A549 (cell line): Measurements from ENCODE around the gene SLCO3A1. TPM values are rescaled to one million over a fixed set of nuclear protein-coding genes. Genes with fewer than 3 reads are reported as not detected.

Experiments used
- ATAC-seq, 2 experiments: fragments of 200-7000 bp in 1 of 2; fragments of >200 bp in 1 of 2; cut with Nextera tagmentation in 1 of 2; cut with Tn5 transposase in 1 of 2; 3 replicates each; pipeline versions ENCODE4 v1.8.0 to v1.9.1; 2018 to 2020; ENCODE audit warnings: mild to moderate bottlenecking in 1 of 2, moderate library complexity in 1 of 2
- CTCF ChIA-PET: fragments of 300-600 bp; sonication (Branson Sonifier 250); formaldehyde crosslinking; extraction: SDS; loops from one replicate; lab custom pipeline; 2021; ENCODE audit warnings: antibody characterized with exemption, inconsistent platforms; lab: Yijun Ruan, JAX
- POLR2A ChIA-PET: fragments of 350-600 bp; formaldehyde crosslinking; extraction: SDS; loops from one replicate; lab custom pipeline; 2021; ENCODE audit warnings: antibody characterized with exemption, inconsistent platforms; lab: Yijun Ruan, JAX
- DNase-seq, 2 experiments: peaks; one replicate each; pipeline versions ENCODE4 v3.0.0 to v3.0.0-alpha.2; 2011 to 2016; ENCODE audit warnings: low read depth in 1 of 2, low spot score in 1 of 2
- FAIRE-seq: peaks from 2 replicates; lab custom pipeline; 2011; peaks lifted over from hg19 to GRCh38; lab: Jason Lieb, UNC
- H3K27ac ChIP-seq, 2 experiments: fragments of >200 bp; sonication (Bioruptor Twin); formaldehyde crosslinking; 3 replicates each; pipeline ENCODE4 v1.5.1; 2016 to 2017
- H3K4me1 ChIP-seq: fragments of >200 bp; sonication (Bioruptor Twin); formaldehyde crosslinking; 3 replicates; pipeline ENCODE4 v1.6.1; 2016
- H3K4me2 ChIP-seq: fragments of >200 bp; sonication (Bioruptor Twin); formaldehyde crosslinking; 3 replicates; pipeline ENCODE4 v1.6.1; 2016
- H3K4me3 ChIP-seq: fragments of >200 bp; sonication (Bioruptor Twin); formaldehyde crosslinking; 3 replicates; pipeline ENCODE4 v1.5.1; 2016
- H3K9me3 ChIP-seq: fragments of >200 bp; sonication (Bioruptor Twin); formaldehyde crosslinking; 3 replicates; pipeline ENCODE4 v1.6.1; 2016
- CBX2 ChIP-seq: fragments of 200-600 bp; sonication (generic); IDR thresholded peaks from 2 replicates; pipeline ENCODE4 v1.6.1; 2016; ENCODE audit warnings: low read depth, mild to moderate bottlenecking, borderline replicate concordance
- CBX8 ChIP-seq: fragments of 200-600 bp; sonication (generic); IDR thresholded peaks from 2 replicates; pipeline ENCODE4 v1.6.1; 2016
- CHD4 ChIP-seq: fragments of 200-600 bp; sonication (generic); IDR thresholded peaks from 2 replicates; pipeline ENCODE4 v1.6.1; 2016; ENCODE audit warnings: antibody characterized with exemption, mild to moderate bottlenecking, borderline replicate concordance
- EHF ChIP-seq: fragments of 250-450 bp; sonication (Bioruptor Pico); IDR thresholded peaks from 2 replicates; pipeline ENCODE4 v1.5.0; 2020; ENCODE audit warnings: mild to moderate bottlenecking
- EHMT2 ChIP-seq: fragments of 200-600 bp; sonication (generic); IDR thresholded peaks from 2 replicates; pipeline ENCODE4 v1.6.1; 2016; ENCODE audit warnings: antibody characterized with exemption, low read depth, mild to moderate bottlenecking, moderate library complexity
- EP300 ChIP-seq, 2 experiments: fragments of >200 bp; sonication (Bioruptor Twin); formaldehyde crosslinking; IDR thresholded peaks; 2 replicates in 1 of 2; 3 replicates in 1 of 2; pipeline ENCODE4 v1.6.1; 2016 to 2017
- FOSB ChIP-seq: fragments of 250-450 bp; sonication (Bioruptor Pico); IDR thresholded peaks from 2 replicates; pipeline ENCODE4 v1.5.0; 2020; ENCODE audit warnings: mild to moderate bottlenecking, moderate library complexity
- FOSL2 ChIP-seq, 2 experiments: fragments of 450-650 bp in 1 of 2; fragments of >200 bp in 1 of 2; sonication (Bioruptor Twin) in 1 of 2; formaldehyde crosslinking; IDR thresholded peaks; 2 replicates each; pipeline versions ENCODE4 v1.5.0 to v1.6.1; 2016 to 2020; ENCODE audit warnings: mild to moderate bottlenecking in 1 of 2, moderate library complexity in 1 of 2
- HDAC2 ChIP-seq: fragments of 200-600 bp; sonication (generic); IDR thresholded peaks from 2 replicates; pipeline ENCODE4 v1.6.1; 2016
- HES2 ChIP-seq: fragments of >200 bp; sonication (Bioruptor Twin); formaldehyde crosslinking; IDR thresholded peaks from 2 replicates; pipeline ENCODE4 v1.6.1; 2016
- HMGXB4 ChIP-seq: fragments of 250-450 bp; sonication (Bioruptor Pico); IDR thresholded peaks from 2 replicates; pipeline ENCODE4 v1.5.0; 2021; ENCODE audit warnings: mild to moderate bottlenecking, moderate library complexity, borderline replicate concordance
- HOXA7 ChIP-seq: fragments of 250-450 bp; sonication (Bioruptor Pico); IDR thresholded peaks from 2 replicates; pipeline ENCODE4 v1.5.0; 2020; ENCODE audit warnings: mild to moderate bottlenecking, moderate library complexity
- HOXB13 ChIP-seq: fragments of 250-450 bp; sonication (Bioruptor Pico); IDR thresholded peaks from 2 replicates; pipeline ENCODE4 v1.5.0; 2020; ENCODE audit warnings: low read depth, mild to moderate bottlenecking, moderate library complexity
- JUNB ChIP-seq: fragments of >200 bp; sonication (Bioruptor Twin); formaldehyde crosslinking; IDR thresholded peaks from 2 replicates; pipeline ENCODE4 v1.6.1; 2016
- MAX ChIP-seq: IDR thresholded peaks from 2 replicates; pipeline ENCODE4 v1.6.1; 2012
- NR3C1 ChIP-seq: fragments of >200 bp; sonication (Bioruptor Twin); formaldehyde crosslinking; IDR thresholded peaks from 3 replicates; pipeline ENCODE4 v1.6.1; 2017
- POLR2A ChIP-seq: IDR thresholded peaks from 2 replicates; pipeline ENCODE4 v1.6.1; 2012; ENCODE audit warnings: mild to moderate bottlenecking, low read length
- RCOR1 ChIP-seq: fragments of 150-350 bp; IDR thresholded peaks from 2 replicates; pipeline ENCODE4 v1.6.1; 2014; ENCODE audit warnings: antibody characterized with exemption, low read length, low read depth
- TP53 ChIP-seq: fragments of 250-450 bp; sonication (Bioruptor Pico); IDR thresholded peaks from 2 replicates; pipeline ENCODE4 v1.5.0; 2021; ENCODE audit warnings: mild to moderate bottlenecking, moderate library complexity
- ZC3H11A ChIP-seq: fragments of 450-650 bp; IDR thresholded peaks from 2 replicates; pipeline ENCODE4 v1.6.1; 2014; ENCODE audit warnings: antibody characterized with exemption, mild to moderate bottlenecking
- WGBS: methylation state at CpG from one replicate; pipeline ENCODE4 v1.1.6; 2017; ENCODE audit errors: missing lambda C conversion rate; 5-methylcytosine and 5-hydroxymethylcytosine counted together
- polyA plus RNA-seq, 4 experiments: library from polyadenylated mRNA; depleted of rRNA in 3 of 4; stranded (reverse); fragments of >200 nt; fragmentation: RNase III in 1 of 4; extraction: RNeasy Plus Mini Kit Qiagen cat#74134 plus additional on column Dnase treatment in 1 of 4; gene quantifications; 2 replicates in 3 of 4; 3 replicates in 1 of 4; pipeline ENCODE4 v1.2.3, GENCODE V29; 2011 to 2017
- TF ChIP-seq, protein P1 (sequence below): fragments of 250-450 bp; sonication (Bioruptor Pico); IDR thresholded peaks from 2 replicates; pipeline ENCODE4 v1.5.0; 2020; ENCODE audit warnings: low read depth, mild to moderate bottlenecking, moderate library complexity
- TF ChIP-seq, protein P2 (sequence below): fragments of >200 bp; sonication (Bioruptor Twin); formaldehyde crosslinking; IDR thresholded peaks from 3 replicates; pipeline ENCODE4 v1.5.1; 2016
- TF ChIP-seq, protein P3 (sequence below): IDR thresholded peaks from 2 replicates; pipeline ENCODE4 v1.6.1; 2012; ENCODE audit warnings: low read depth, borderline replicate concordance
- TF ChIP-seq, protein P4 (sequence below): fragments of 150-350 bp; IDR thresholded peaks from 2 replicates; pipeline ENCODE4 v1.6.1; 2014; ENCODE audit warnings: low read depth, mild to moderate bottlenecking, low read length

SLCO3A1 gene
- polyA plus RNA-seq, 2 of the 4 experiments (the other 2 are of a cell fraction) = 16.8 to 17.0 TPM

DNA sequence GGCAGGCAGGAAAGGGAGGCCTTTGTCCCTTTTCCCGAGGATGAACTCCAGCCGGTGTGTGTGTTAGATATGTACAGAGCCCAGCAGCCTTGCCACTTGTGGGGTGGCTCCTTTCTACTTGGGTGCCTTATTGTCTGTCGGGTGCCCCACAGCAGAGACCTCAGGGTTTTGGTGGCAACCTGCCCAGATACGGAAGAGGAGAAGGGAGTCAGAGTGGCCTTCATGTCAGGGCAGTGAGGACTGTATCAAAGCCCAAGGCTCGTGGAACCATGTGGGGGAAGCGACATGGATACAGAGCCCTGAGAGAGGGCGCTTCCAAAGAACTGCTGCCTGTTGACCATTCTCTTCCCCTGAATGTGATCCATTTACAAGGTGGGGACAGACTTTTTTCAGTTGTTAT is 166.2 kb downstream of the SLCO3A1 start:
- ChIA-PET CTCF (interaction anchor here (1.0 to 1.1 kb wide), 2 partner anchors 58 to 169 kb away, joined by 3 to 4 read pairs; no protein-coding TSS in a partner anchor), POLR2A (no interaction called here)
- DNase-seq = no peak
- Histone ChIP-seq H3K27ac (no peak overlapping the region), H3K9me3 (no peaks in the 10 kb centered on the region), H3K4me1 (no peaks in the 10 kb centered on the region)
- no peak for ATAC-seq
- FAIRE-seq = no peak
- WGBS = 87% methylated on average over 7 of the region's 7 CpGs
- TF ChIP-seq HOXB13 (CRISPR knock-in tag) (no peak), JUNB (no peak), CHD4 (no peak), FOSB (CRISPR knock-in tag) (no peak), HOXA7 (CRISPR knock-in tag) (no peak), MAX (no peak), HES2 (no peak), EP300 (IDR thresholded peaks at IDR 0.05) (no peak), HMGXB4 (no peak)
- TF ChIP-seq, all 56 proteins: peak for 0
- no peak overlapping the region for H3K4me2 ChIP-seq
- no peak overlapping the region for H3K4me3 ChIP-seq

- DNase-seq (no peak), FAIRE-seq (no peak), ATAC-seq (no peak)
- WGBS = 94% methylated on average over 2 of the region's 2 CpGs
- H3K27ac ChIP-seq = no peak overlapping the region
- no peaks in the 10 kb centered on the region for H3K9me3 ChIP-seq
- CTCF ChIA-PET = no interaction called here
- TF ChIP-seq EHF (CRISPR knock-in tag) (no peak), CBX8 (no peak), CBX2 (no peak)
- H3K4me2 ChIP-seq = no peak overlapping the region
- H3K4me3 ChIP-seq = no peak overlapping the region
- POLR2A ChIA-PET = no interaction called here
- H3K4me1 ChIP-seq = no peaks in the 10 kb centered on the region
Observed at GRCh38 chr15:92020207-92020606, 166.7 kb downstream of the SLCO3A1 start.

GRCh38 chr15:92020804-92021203 is 167.3 kb downstream of the SLCO3A1 start:
- Histone ChIP-seq H3K9me3 (no peaks in the 10 kb centered on the region), H3K4me3 (no peak overlapping the region)
- TF ChIP-seq EHMT2 = no peak
- TF ChIP-seq, protein P1, sequence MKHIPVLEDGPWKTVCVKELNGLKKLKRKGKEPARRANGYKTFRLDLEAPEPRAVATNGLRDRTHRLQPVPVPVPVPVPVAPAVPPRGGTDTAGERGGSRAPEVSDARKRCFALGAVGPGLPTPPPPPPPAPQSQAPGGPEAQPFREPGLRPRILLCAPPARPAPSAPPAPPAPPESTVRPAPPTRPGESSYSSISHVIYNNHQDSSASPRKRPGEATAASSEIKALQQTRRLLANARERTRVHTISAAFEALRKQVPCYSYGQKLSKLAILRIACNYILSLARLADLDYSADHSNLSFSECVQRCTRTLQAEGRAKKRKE = no peak
- TF ChIP-seq, all 56 proteins: peak for 0
- CTCF ChIA-PET = no interaction called here
- H3K27ac ChIP-seq = no peak overlapping the region
- no peak for FAIRE-seq
- no peak for ATAC-seq
- no peak for DNase-seq
- no peak overlapping the region for H3K4me2 ChIP-seq
- POLR2A ChIA-PET = no interaction called here
- no peaks in the 10 kb centered on the region for H3K4me1 ChIP-seq
- WGBS = 72% methylated on average over 3 of the region's 3 CpGs

- WGBS = 78% methylated on average over 5 of the region's 5 CpGs
- no peak overlapping the region for H3K4me2 ChIP-seq
- ATAC-seq (no peak), FAIRE-seq (no peak), DNase-seq (no peak)
- no peaks in the 10 kb centered on the region for H3K9me3 ChIP-seq
- no peak overlapping the region for H3K27ac ChIP-seq
- no peaks in the 10 kb centered on the region for H3K4me1 ChIP-seq
- POLR2A ChIA-PET = no interaction called here
- CTCF ChIA-PET = interaction anchor here (0.7 to 1.2 kb wide), 2 partner anchors 32 to 719 kb away, joined by 3 to 4 read pairs; no protein-coding TSS in a partner anchor
- H3K4me3 ChIP-seq = no peak overlapping the region
- no peak for TF ChIP-seq EHF (CRISPR knock-in tag)
- no peak for TF ChIP-seq NR3C1
- TF ChIP-seq, protein P2, sequence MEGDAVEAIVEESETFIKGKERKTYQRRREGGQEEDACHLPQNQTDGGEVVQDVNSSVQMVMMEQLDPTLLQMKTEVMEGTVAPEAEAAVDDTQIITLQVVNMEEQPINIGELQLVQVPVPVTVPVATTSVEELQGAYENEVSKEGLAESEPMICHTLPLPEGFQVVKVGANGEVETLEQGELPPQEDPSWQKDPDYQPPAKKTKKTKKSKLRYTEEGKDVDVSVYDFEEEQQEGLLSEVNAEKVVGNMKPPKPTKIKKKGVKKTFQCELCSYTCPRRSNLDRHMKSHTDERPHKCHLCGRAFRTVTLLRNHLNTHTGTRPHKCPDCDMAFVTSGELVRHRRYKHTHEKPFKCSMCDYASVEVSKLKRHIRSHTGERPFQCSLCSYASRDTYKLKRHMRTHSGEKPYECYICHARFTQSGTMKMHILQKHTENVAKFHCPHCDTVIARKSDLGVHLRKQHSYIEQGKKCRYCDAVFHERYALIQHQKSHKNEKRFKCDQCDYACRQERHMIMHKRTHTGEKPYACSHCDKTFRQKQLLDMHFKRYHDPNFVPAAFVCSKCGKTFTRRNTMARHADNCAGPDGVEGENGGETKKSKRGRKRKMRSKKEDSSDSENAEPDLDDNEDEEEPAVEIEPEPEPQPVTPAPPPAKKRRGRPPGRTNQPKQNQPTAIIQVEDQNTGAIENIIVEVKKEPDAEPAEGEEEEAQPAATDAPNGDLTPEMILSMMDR = no peak
- no peak for TF ChIP-seq HOXB13 (CRISPR knock-in tag)
- TF ChIP-seq, protein P3, sequence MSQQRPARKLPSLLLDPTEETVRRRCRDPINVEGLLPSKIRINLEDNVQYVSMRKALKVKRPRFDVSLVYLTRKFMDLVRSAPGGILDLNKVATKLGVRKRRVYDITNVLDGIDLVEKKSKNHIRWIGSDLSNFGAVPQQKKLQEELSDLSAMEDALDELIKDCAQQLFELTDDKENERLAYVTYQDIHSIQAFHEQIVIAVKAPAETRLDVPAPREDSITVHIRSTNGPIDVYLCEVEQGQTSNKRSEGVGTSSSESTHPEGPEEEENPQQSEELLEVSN = no peak
- TF ChIP-seq EP300 (IDR thresholded peaks at IDR 0.05) = no peak
- TF ChIP-seq, protein P4, sequence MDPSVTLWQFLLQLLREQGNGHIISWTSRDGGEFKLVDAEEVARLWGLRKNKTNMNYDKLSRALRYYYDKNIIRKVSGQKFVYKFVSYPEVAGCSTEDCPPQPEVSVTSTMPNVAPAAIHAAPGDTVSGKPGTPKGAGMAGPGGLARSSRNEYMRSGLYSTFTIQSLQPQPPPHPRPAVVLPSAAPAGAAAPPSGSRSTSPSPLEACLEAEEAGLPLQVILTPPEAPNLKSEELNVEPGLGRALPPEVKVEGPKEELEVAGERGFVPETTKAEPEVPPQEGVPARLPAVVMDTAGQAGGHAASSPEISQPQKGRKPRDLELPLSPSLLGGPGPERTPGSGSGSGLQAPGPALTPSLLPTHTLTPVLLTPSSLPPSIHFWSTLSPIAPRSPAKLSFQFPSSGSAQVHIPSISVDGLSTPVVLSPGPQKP = no peak
- TF ChIP-seq EHMT2 = no peak
- TF ChIP-seq RCOR1 = no peak
- TF ChIP-seq HOXA7 (CRISPR knock-in tag) = no peak
- no peak for TF ChIP-seq TP53
- TF ChIP-seq FOSL2 (IDR thresholded peaks at IDR 0.05) = no peak
- no peak for TF ChIP-seq FOSL2 (CRISPR knock-in tag; IDR thresholded peaks at IDR 0.05)
- TF ChIP-seq POLR2A = no peak
- TF ChIP-seq HDAC2 = no peak
- TF ChIP-seq ZC3H11A = no peak
Observed at GRCh38 chr15:92021792-92022191, 168.3 kb downstream of the SLCO3A1 start.
